ENCODE data around the gene DEPDC5. TPM values are rescaled to one million over a fixed set of nuclear protein-coding genes. Genes with fewer than 3 reads are reported as not detected.
A peak's percentile ranks its signal among the peaks of the same experiment; 100 is the strongest.

DEPDC5 gene
- total and polyA plus RNA-seq, 2 of the 8 experiments (the other 6 are each of a cell fraction or from before 2014, with no cell fraction given), result 18.3 to 26.5 TPM

GRCh38 chr22:31935961-31936635, 182.3 kb downstream of the DEPDC5 start:
- Histone ChIP-seq H3K14ac (ENCODE audit: insufficient read length) (no peak overlapping the region), H3K4me3 (ENCODE audit: extremely low read depth in 1 of 4, insufficient read depth in 2 of 4, low read depth in 3 of 4, low read length in 4 of 4) (no peak overlapping the region), H2BK12ac (ENCODE audit: low read depth, low read length) (no peak overlapping the region; the same call in 1 of the 2 replicates), H2AFZ (ENCODE audit: low read length) (no peak overlapping the region), H4K8ac (ENCODE audit: extremely low read depth, insufficient read depth, low read length) (no peak overlapping the region), H3K36me3 (ENCODE audit: control insufficient read depth in 2 of 4, insufficient read depth in 4 of 4, low read length in 3 of 4) (no peaks in the 10 kb centered on the region), H3K9me3 (ENCODE audit: insufficient read depth in 2 of 2, low read depth in 1 of 2, low read length in 1 of 2) (no peaks in the 10 kb centered on the region), H2BK5ac (ENCODE audit: low read depth, low read length) (no peak overlapping the region), H3K23ac (ENCODE audit: insufficient read length) (no peak overlapping the region), H3K18ac (ENCODE audit: extremely low read depth, low read length) (no peak overlapping the region), H2AK5ac (ENCODE audit: low read depth, low read length) (no peak overlapping the region), H4K20me1 (replicated peaks in 1 of 2; ENCODE audit: control insufficient read depth in 1 of 2, insufficient read depth in 2 of 2, low read length in 2 of 2) (no peaks in the 10 kb centered on the region), H2BK15ac (ENCODE audit: low read length) (no peak overlapping the region), H3K4ac (replicated peaks; ENCODE audit: insufficient read length, low read depth, low read length) (no peak overlapping the region), H3K79me2 (ENCODE audit: control insufficient read depth in 1 of 2, insufficient read depth in 2 of 2, low read length in 2 of 2) (no peaks in the 10 kb centered on the region), H3K23me2 (ENCODE audit: low read depth, low read length) (no peaks in the 10 kb centered on the region), H3K79me1 (ENCODE audit: low read depth, low read length) (no peaks in the 10 kb centered on the region), H3K9ac (replicated peaks in 1 of 4; ENCODE audit: extremely low read depth in 1 of 4, low read depth in 3 of 4, low read length in 3 of 4) (no peak overlapping the region), H4K5ac (ENCODE audit: insufficient read length, low read depth, low read length) (no peak overlapping the region), H4K91ac (replicated peaks; ENCODE audit: insufficient read length, low read length) (no peak overlapping the region), H2BK20ac (ENCODE audit: low read length) (no peak overlapping the region), H3K4me1 (replicated peaks in 1 of 4; ENCODE audit: control insufficient read depth in 3 of 4, insufficient read depth in 4 of 4, low read length in 3 of 4) (no peaks in the 10 kb centered on the region), H3K27ac (ENCODE audit: low read depth, low read length) (no peak overlapping the region), H3K4me2 (ENCODE audit: insufficient read depth in 1 of 2, low read depth in 2 of 2, low read length in 2 of 2) (no peak overlapping the region), H3K56ac (replicated peaks; ENCODE audit: insufficient read length, low read depth, low read length) (no peak overlapping the region), H2BK120ac (replicated peaks; ENCODE audit: low read depth, low read length) (no peak overlapping the region), H3K27me3 (replicated peaks in 1 of 4; ENCODE audit: control insufficient read depth in 3 of 4, extremely low read depth in 1 of 4, insufficient read depth in 3 of 4, low read length in 3 of 4) (no peaks in the 10 kb centered on the region)
- TF ChIP-seq CTCF (IDR thresholded peaks at IDR 0.05; ENCODE audit: control extremely low read depth in 1 of 3, insufficient read depth in 1 of 3, low read depth in 1 of 3, low read length in 3 of 3), result no peak
- TF ChIP-seq CREB1 (IDR thresholded peaks at IDR 0.05), result no peak
- TF ChIP-seq POLR2A (IDR thresholded peaks at IDR 0.05; ENCODE audit: control extremely low read depth in 1 of 2, low read depth in 2 of 2, low read length in 2 of 2), result no peak
- 0 out of 2 replicates have a peak, but pooled peaks have one; percentile 4 for TF ChIP-seq EGR1 (IDR thresholded peaks at IDR 0.05; ENCODE audit: borderline replicate concordance, low read depth, low read length)
- TF ChIP-seq SIN3A (conservative IDR thresholded peaks at IDR 0.05 in 1 of 2, IDR thresholded peaks at IDR 0.05 in 1 of 2; ENCODE audit: low read depth in 1 of 2, low read length in 2 of 2), result 0 out of 4 replicates have a peak, but pooled peaks of 1 of the 2 experiments have one; percentile 23
- no peak for TF ChIP-seq YY1 (IDR thresholded peaks at IDR 0.05; ENCODE audit: low read depth, low read length)
- 90% methylated on average over 4 of the region's 4 CpGs; no CpG with 5 or more reads in 1 of the 2 experiments for WGBS, 2 experiments (ENCODE audit: extremely low coverage in 1 of 2, insufficient coverage in 1 of 2, insufficient read length in 1 of 2, insufficient replicate concordance in 2 of 2, low coverage in 1 of 2, low lambda C conversion rate in 2 of 2, missing lambda C conversion rate in 1 of 2)
- FAIRE-seq (peak; percentile 39), DNase-seq (ENCODE audit: low read depth in 1 of 2, low spot score in 2 of 2) (no peak)
- ChIA-PET CTCF (ENCODE audit: partially characterized antibody) (interaction anchor here (0.6 to 1.3 kb wide), 3 partner anchors 15 to 33 kb away, joined by 3 to 4 read pairs (median 3); no protein-coding TSS in a partner anchor), POLR2A (ENCODE audit: partially characterized antibody) (interaction anchor here (2.9 kb wide), 1 partner anchor 9 kb away, joined by 11 read pairs; no protein-coding TSS in a partner anchor)
